Activated T-helper 1 cell treated with anti-CD3 and anti-CD28 coated beads, Interleukin-12 subunit alpha, Interleukin-12 subunit beta, Interleukin-2, Interleukin-4 antibody, amounts not matched to agents 30 ng/mL and 10 ng/mL and 1 ng/mL, durations not matched to agents 14 hours and 24 hours and 36 hours (primary cell): ENCODE data around the gene MCM8. TPM values are rescaled to one million over a fixed set of nuclear protein-coding genes. Genes with fewer than 3 reads are reported as not detected.

Experiments used
- DNase-seq: peaks from one replicate; pipeline ENCODE4 v3.0.0; 2021; ENCODE audit warnings: low spot score
- H3K27ac Mint-ChIP-seq: one replicate; pipeline ENCODE4 v1.8.0; 2021; ENCODE audit warnings: mild to moderate bottlenecking, mixed read lengths
- H3K27me3 Mint-ChIP-seq: one replicate; pipeline ENCODE4 v1.8.0; 2022; ENCODE audit warnings: mild to moderate bottlenecking, moderate library complexity, mixed read lengths; ENCODE audit not compliant: insufficient read depth
- H3K36me3 Mint-ChIP-seq: one replicate; pipeline ENCODE4 v1.8.0; 2021; ENCODE audit warnings: low read depth, mixed read lengths
- H3K4me1 Mint-ChIP-seq: one replicate; pipeline ENCODE4 v1.8.0; 2021; ENCODE audit warnings: low read depth, mixed read lengths
- H3K4me3 Mint-ChIP-seq: one replicate; pipeline ENCODE4 v1.8.0; 2021; ENCODE audit warnings: mild to moderate bottlenecking, moderate library complexity, mixed read lengths
- H3K9me3 Mint-ChIP-seq: one replicate; pipeline ENCODE4 v1.8.0; 2021; ENCODE audit warnings: mixed read lengths
- intact Hi-C: fragments of 100-400 bp; cut with micrococcal nuclease; formaldehyde crosslinking; loops from one replicate; pipeline ENCODE4 v1.15.1; 2024
- total RNA-seq: library from RNA; stranded (reverse); gene quantifications from 2 replicates; pipeline ENCODE4 v1.2.3, GENCODE V29; 2022

The MCM8 gene
- total RNA-seq, 1 donor from 2014 or later: 36.5 TPM

- no peak for DNase-seq
- Mint-ChIP-seq H3K36me3 (no peaks in the 10 kb centered on the region), H3K27ac (no peak overlapping the region), H3K9me3 (no peaks in the 10 kb centered on the region), H3K27me3 (peaks cover 10% of the 10 kb centered on the region), H3K4me3 (no peak overlapping the region), H3K4me1 (no peaks in the 10 kb centered on the region)
- intact Hi-C loops: no loop called here
These were observed 21.4 kb upstream of the MCM8 start for GRCh38 chr20:5928836-5929715.

DNA sequence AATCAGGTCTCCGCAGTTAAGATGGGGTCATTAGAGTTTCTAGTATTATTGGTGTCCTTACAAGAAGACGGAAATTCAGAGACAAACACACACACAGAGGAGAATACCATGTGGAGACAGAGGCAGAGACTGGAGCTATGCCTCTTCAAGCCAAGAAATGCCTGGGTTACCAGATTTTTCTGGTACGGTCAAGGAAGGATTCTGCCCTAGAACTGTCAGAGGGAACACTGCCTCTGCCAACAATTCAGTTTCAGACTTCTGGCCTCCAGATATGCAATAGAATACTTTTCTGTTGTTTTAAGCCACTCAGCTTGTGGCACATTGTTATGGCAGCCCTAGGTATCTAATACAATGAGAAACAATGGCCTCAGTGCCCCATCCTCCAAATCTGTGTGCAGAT, 19.0 kb upstream of the MCM8 start:
- Mint-ChIP-seq H3K27ac (no peak overlapping the region), H3K9me3 (no peaks in the 10 kb centered on the region), H3K4me3 (no peak overlapping the region), H3K27me3 (peaks cover 8% of the 10 kb centered on the region), H3K36me3 (no peaks in the 10 kb centered on the region), H3K4me1 (peaks cover 7% of the 10 kb centered on the region)
- intact Hi-C loops: no loop called here
- no peak for DNase-seq

DNA sequence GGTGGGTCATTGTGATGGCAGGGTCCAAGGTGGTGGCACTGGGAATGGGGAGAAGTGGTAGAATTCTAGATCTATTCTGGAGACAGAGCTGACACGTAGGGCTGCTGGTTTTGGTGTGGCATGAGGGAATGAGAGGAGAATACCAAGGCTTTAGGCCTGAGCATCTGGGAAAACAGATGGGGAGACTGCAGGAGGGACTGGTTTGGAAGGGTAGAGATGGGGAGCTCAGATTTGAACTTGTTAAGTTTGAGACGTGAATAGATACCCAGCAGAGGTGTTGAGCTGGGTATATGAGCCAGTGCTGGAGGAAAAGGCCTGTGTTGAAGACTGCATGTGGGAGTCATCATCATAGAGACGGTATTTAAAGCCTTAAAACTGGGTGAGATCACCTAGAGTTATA, 17.7 kb upstream of the MCM8 start:
- intact Hi-C loops: loop anchor here (1.0 kb wide), 1 partner anchor 403 kb away; no protein-coding TSS in a partner anchor
- Mint-ChIP-seq H3K27ac (no peak overlapping the region), H3K36me3 (peaks cover 2% of the 10 kb centered on the region), H3K4me3 (no peak overlapping the region), H3K9me3 (no peaks in the 10 kb centered on the region), H3K27me3 (peaks cover 2% of the 10 kb centered on the region), H3K4me1 (peaks cover 7% of the 10 kb centered on the region)
- DNase-seq: no peak

DNA sequence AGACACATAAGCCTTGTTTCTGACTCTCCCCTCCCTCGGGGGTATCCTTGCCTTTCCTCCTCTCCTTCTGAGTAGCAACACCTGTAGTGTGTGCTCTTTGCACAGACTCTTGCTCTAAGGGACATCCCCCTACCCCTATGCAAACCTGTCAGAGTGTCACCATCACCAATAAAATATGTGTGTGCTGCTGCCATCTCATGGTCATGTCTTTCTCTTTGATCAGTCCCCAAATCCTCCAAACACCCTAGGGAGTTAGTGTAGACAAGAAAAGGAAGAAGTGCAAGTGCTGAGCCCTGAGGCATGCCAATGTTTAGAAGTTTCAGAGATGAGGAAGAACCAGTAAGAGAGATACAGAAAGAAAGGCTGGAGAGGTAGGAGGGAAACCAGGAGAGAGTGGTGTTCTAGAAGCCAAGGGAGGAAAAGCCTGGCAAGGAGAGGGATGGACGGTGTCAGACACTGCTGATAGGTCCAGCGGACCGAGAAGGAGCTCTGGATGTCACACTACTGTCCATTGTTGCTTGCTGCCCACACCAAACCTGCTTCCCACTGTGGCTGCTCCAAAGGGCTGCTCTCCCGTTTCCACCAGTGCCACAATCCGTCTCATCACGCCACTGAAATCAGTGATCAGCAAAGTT, 16.5 kb upstream of the MCM8 start:
- Mint-ChIP-seq H3K27me3 (peaks cover 2% of the 10 kb centered on the region), H3K4me1 (peaks cover 7% of the 10 kb centered on the region), H3K4me3 (no peak overlapping the region), H3K9me3 (no peaks in the 10 kb centered on the region), H3K36me3 (peaks cover 9% of the 10 kb centered on the region), H3K27ac (no peak overlapping the region)
- no peak for DNase-seq
- intact Hi-C loops: loop anchor here (1.0 kb wide), 1 partner anchor 405 kb away; no protein-coding TSS in a partner anchor

DNA sequence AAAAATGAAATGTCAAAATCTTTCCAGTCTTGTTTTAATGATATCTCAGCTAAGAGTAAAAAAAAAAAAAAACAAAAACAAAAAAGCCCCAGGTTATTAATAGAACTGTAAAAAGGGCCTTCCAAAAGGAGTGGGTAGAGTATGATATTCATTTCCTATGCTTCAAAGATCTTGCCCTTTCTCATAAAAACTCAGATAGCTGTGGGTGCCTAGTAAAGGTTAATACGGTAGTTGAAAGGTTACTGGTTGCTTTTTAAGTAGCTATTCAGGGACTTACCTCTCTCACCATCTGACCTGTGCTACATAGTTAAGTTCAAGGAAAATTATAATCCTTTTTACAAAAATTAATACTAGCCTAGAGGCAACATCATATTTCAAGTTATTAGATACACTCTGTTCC, 15.1 kb upstream of the MCM8 start:
- intact Hi-C loops: no loop called here
- H3K9me3 Mint-ChIP-seq: no peaks in the 10 kb centered on the region
- no peak overlapping the region for H3K27ac Mint-ChIP-seq
- H3K27me3 Mint-ChIP-seq: no peaks in the 10 kb centered on the region
- peaks cover 7% of the 10 kb centered on the region for H3K4me1 Mint-ChIP-seq
- DNase-seq: no peak
- no peak overlapping the region for H3K4me3 Mint-ChIP-seq
- H3K36me3 Mint-ChIP-seq: peaks cover 17% of the 10 kb centered on the region

GRCh38 chr20:5936238-5936637, 14.2 kb upstream of the MCM8 start:
- H3K27ac Mint-ChIP-seq: no peak overlapping the region
- DNase-seq: no peak
- H3K4me1 Mint-ChIP-seq: peaks cover 7% of the 10 kb centered on the region
- peaks cover 17% of the 10 kb centered on the region for H3K36me3 Mint-ChIP-seq
- H3K27me3 Mint-ChIP-seq: no peaks in the 10 kb centered on the region
- intact Hi-C loops: no loop called here
- no peak overlapping the region for H3K4me3 Mint-ChIP-seq
- no peaks in the 10 kb centered on the region for H3K9me3 Mint-ChIP-seq

DNA sequence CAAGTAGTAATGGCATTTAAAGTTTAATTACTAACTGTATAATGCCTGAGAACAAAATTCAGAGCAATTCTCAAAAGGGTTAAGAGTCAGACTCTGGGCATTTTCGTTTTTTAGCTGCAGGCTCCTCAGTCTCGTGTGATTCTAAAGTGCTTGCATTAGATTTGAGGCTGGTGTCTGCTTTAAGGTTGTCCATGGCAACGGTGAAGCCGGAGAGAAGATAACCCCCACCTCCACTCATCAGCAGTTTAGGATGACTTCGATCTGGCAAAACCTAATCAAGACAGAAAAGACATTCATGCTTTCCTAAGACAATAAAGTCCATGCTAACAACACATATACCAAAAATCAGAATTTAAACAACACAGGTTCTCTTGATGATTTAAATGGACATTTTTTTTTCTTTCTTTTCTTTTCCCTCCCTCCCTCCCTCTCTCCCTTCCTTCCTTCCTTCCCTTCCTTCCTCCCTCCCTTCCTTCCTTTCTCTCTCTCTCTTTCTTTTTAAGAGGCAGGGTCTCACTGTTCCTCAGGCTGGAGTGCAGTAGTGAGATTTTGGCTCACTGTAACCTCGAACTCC, 11.9 kb upstream of the MCM8 start:
- no peaks in the 10 kb centered on the region for H3K9me3 Mint-ChIP-seq
- H3K4me1 Mint-ChIP-seq: peaks cover 7% of the 10 kb centered on the region
- no peak overlapping the region for H3K27ac Mint-ChIP-seq
- intact Hi-C loops: no loop called here
- DNase-seq: no peak
- no peak overlapping the region for H3K4me3 Mint-ChIP-seq
- peaks cover 30% of the 10 kb centered on the region for H3K36me3 Mint-ChIP-seq
- no peaks in the 10 kb centered on the region for H3K27me3 Mint-ChIP-seq

- H3K27ac Mint-ChIP-seq: no peak overlapping the region
- H3K36me3 Mint-ChIP-seq: peaks cover 35% of the 10 kb centered on the region
- H3K27me3 Mint-ChIP-seq: peaks cover 2% of the 10 kb centered on the region
- H3K4me3 Mint-ChIP-seq: no peak overlapping the region
- H3K4me1 Mint-ChIP-seq: peaks cover 33% of the 10 kb centered on the region
- DNase-seq: no peak
- H3K9me3 Mint-ChIP-seq: no peaks in the 10 kb centered on the region
- intact Hi-C loops: no loop called here
These were observed 4.5 kb upstream of the MCM8 start for GRCh38 chr20:5945963-5946362.

DNA sequence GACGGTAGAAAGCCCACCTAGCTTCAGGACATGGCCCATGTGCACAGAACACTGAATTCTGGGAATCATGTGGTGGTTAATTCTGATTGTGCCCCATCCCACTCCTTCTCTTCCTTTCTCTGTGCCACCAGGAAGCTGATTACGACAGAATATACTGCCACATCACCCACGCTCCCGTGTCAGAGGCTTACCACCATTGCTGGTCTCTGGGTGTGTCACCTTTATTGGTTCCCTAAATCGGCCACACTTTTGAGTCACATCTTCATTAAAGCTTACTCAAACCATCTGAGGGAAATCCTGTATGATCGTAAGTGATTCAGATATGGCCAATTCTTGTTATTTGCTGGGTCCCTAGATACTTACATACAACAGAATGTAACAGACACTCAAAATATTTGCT, 3.2 kb upstream of the MCM8 start:
- H3K36me3 Mint-ChIP-seq: peaks cover 31% of the 10 kb centered on the region
- no peak overlapping the region for H3K27ac Mint-ChIP-seq
- no peak overlapping the region for H3K4me3 Mint-ChIP-seq
- intact Hi-C loops: no loop called here
- no peaks in the 10 kb centered on the region for H3K9me3 Mint-ChIP-seq
- peaks cover 46% of the 10 kb centered on the region for H3K4me1 Mint-ChIP-seq
- H3K27me3 Mint-ChIP-seq: peaks cover 2% of the 10 kb centered on the region
- no peak for DNase-seq

GRCh38 chr20:5949943-5950270, 545 bp upstream of the MCM8 start:
- peak overlapping the region; percentile 90 for H3K4me3 Mint-ChIP-seq
- H3K36me3 Mint-ChIP-seq: peaks cover 32% of the 10 kb centered on the region
- peaks cover 2% of the 10 kb centered on the region for H3K27me3 Mint-ChIP-seq

DNA sequence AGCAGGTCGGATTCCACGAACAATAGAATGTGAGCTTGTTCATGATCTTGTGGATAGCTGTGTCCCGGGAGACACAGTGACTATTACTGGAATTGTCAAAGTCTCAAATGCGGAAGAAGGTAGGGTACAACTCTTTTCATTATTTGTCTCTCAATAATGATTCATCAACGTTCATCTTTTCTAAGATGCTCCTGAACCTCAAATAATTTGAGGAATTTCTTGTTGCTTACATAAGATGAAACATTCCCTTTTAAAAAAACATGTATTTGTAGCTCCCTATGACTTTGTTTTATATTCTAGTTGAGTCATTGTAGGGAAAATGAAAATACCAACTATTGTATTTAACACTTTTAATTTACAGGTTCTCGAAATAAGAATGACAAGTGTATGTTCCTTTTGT, 17.0 kb downstream of the MCM8 start:
- no peaks in the 10 kb centered on the region for H3K4me1 Mint-ChIP-seq
- no peaks in the 10 kb centered on the region for H3K27me3 Mint-ChIP-seq
- DNase-seq: no peak
- H3K4me3 Mint-ChIP-seq: no peak overlapping the region
- peaks cover 30% of the 10 kb centered on the region for H3K36me3 Mint-ChIP-seq
- no peak overlapping the region for H3K27ac Mint-ChIP-seq
- intact Hi-C loops: no loop called here
- H3K9me3 Mint-ChIP-seq: no peaks in the 10 kb centered on the region

More at GRCh38 chr20:5949943-5950270, 545 bp upstream of the MCM8 start:
- no peak for DNase-seq
- Mint-ChIP-seq H3K4me1 (peaks cover 56% of the 10 kb centered on the region), H3K27ac (peak overlapping the region; percentile 91), H3K9me3 (no peaks in the 10 kb centered on the region)
- intact Hi-C loops: loop anchor here (1.0 to 5.0 kb wide), 6 partner anchors 46 to 823 kb away; partner anchors contain the start of gene CDS2

DNA sequence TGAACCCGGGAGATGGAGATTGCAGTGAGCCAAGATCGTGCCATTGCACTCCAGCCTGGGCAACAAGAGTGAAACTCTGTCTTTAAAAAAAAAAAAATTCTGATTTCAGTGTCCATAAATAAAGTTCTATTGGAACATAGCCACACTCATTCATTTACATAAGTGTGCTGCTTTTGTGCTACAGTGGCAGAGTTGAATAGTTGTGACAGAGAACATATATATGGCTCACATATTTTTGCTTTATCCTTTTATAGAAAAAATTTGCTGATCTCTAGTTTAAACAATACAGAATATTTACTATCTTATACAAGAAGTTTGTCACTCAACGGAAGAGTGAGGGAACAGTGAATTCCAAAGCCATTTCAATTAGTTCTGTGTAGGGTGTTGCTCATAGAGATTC, 18.0 kb downstream of the MCM8 start:
- Mint-ChIP-seq H3K27me3 (no peaks in the 10 kb centered on the region), H3K27ac (no peak overlapping the region), H3K4me3 (no peak overlapping the region), H3K4me1 (no peaks in the 10 kb centered on the region), H3K36me3 (peaks cover 28% of the 10 kb centered on the region), H3K9me3 (no peaks in the 10 kb centered on the region)
- intact Hi-C loops: no loop called here
- no peak for DNase-seq

- intact Hi-C loops: no loop called here
- Mint-ChIP-seq H3K4me1 (no peaks in the 10 kb centered on the region), H3K27ac (no peak overlapping the region), H3K36me3 (peaks cover 26% of the 10 kb centered on the region), H3K9me3 (no peaks in the 10 kb centered on the region), H3K27me3 (no peaks in the 10 kb centered on the region), H3K4me3 (no peak overlapping the region)
- no peak for DNase-seq
These were observed 19.0 kb downstream of the MCM8 start for GRCh38 chr20:5969348-5969935.
